ENCODE data around the gene NADK.

Gene NADK

DNA sequence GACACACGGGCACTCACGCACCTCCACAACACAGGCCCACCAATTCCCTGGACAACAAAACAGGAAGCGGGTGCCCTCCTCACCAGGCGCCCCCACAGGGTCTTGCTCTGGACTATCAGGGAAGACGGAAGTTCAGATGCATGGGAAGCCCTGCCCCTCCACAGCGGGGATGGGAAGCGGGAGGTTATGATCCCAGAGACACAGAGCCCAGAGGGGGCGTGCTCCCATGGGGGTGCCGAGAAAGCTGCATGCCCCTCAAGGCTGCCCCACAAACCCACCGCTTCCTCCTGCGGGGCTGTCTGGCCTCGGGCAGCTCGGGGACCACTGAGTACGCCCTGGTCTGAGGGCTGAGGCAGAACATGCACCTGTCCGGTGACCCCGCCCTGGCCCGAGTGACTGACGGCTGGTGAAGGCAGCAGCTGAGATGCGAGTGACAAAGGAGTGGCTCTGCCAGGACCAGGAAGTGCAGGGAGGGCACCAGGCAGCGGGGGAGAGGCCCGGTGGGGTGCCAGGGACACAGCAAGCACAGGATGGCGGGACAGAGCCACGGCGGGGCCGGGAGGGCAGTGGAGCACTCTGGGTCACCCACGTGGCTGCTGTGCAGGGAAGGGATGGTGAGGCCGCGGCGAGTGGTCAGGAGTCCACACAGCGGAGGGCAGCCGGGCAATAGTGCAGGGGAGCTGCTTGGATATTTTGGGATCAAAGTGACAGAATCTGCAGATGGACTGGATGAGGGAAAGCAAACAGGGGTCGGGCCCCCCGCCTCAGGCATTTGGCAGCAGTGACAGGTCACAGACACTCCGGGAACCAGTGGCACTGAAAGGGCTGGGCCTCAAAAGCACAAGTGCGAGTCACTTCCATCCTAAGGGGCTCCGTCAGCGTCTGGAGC, 18.6 kb downstream of the NADK start:
- no CpG with 5 or more reads among the region's 37 CpGs for WGBS (ENCODE audit: extremely low coverage, insufficient coverage, low lambda C conversion rate)

DNA sequence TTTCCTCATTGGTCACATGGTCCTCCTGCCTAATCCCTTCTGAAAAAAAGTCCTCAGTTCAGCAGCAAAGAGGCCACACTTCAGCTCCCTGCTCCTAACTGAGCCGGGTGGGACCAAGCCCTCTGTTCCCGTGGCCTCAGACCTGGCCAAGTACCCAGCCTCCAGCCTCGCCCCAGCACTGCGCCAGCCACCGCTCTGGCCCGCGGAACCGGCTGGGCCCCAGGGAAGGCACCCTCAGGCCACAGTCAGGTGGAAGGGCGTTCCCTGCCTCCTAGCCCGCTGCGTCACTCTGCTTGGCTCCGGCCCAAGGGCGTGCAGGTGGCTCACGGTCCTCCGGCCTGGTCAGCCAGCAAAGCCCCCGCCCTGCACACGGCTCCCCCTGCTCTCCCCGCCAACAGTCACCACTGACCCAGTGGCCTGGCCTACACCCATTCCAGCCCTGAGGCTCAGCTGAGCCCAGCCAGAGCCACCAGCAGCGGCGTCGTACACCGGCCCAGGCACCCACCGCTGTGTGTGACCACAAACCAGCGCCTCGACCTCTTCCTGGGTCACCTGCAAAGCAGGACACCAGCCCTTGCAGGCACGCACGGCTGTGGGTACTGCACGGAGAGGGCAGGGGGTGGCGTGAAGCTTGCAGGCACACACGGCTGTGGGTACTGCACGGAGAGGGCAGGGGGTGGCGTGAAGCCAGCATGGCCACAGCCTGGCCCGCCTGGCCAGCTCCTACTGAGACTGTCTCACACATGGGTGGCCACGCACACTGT, 19.4 kb downstream of the NADK start:
- H3K18ac ChIP-seq (ENCODE audit: low read length), result no peak overlapping the region
- H3K4me3 ChIP-seq (ENCODE audit: low read length), result no peak overlapping the region
- no peak overlapping the region for H2BK5ac ChIP-seq (ENCODE audit: low read length)
- no peak overlapping the region for H3K27ac ChIP-seq (ENCODE audit: low read depth, low read length)
- H3K4me1 ChIP-seq (ENCODE audit: control insufficient read depth, low read depth, low read length), result no peaks in the 10 kb centered on the region
- H2BK15ac ChIP-seq (replicated peaks; ENCODE audit: low read depth), result no peak overlapping the region
- peaks cover 3% of the 10 kb centered on the region for H3K36me3 ChIP-seq (ENCODE audit: control insufficient read depth, insufficient read depth, low read length)
- no peak overlapping the region for H3K9ac ChIP-seq (ENCODE audit: low read length)
- H3K23ac ChIP-seq (ENCODE audit: low read length), result no peak overlapping the region
- no peak overlapping the region for H4K8ac ChIP-seq (ENCODE audit: low read depth, low read length)
- no CpG with 5 or more reads among the region's 34 CpGs for WGBS (ENCODE audit: extremely low coverage, insufficient coverage, low lambda C conversion rate)
- no peak overlapping the region for H4K5ac ChIP-seq (ENCODE audit: low read length)
- no peak overlapping the region for H3K4ac ChIP-seq (ENCODE audit: low read depth, low read length)
- H2BK120ac ChIP-seq (ENCODE audit: low read depth, low read length), result no peak overlapping the region
- no peak overlapping the region for H3K4me2 ChIP-seq (ENCODE audit: low read length)
- no peaks in the 10 kb centered on the region for H3K27me3 ChIP-seq (ENCODE audit: insufficient read depth, low read length, poor library complexity)
- H3K56ac ChIP-seq (ENCODE audit: low read length), result no peak overlapping the region
- no peak for DNase-seq
- no peaks in the 10 kb centered on the region for H3K79me2 ChIP-seq (ENCODE audit: control insufficient read depth, insufficient read depth, low read length)
- H2AK5ac ChIP-seq (ENCODE audit: low read length), result no peak overlapping the region
- H3K79me1 ChIP-seq (ENCODE audit: low read length), result peaks cover 3% of the 10 kb centered on the region

More for the DNA sequence above, 18.6 kb downstream of the NADK start:
- no peak overlapping the region for H3K27ac ChIP-seq (ENCODE audit: low read depth, low read length)
- H3K9ac ChIP-seq (ENCODE audit: low read length), result no peak overlapping the region
- no peak overlapping the region for H3K56ac ChIP-seq (ENCODE audit: low read length)
- H3K79me2 ChIP-seq (ENCODE audit: control insufficient read depth, insufficient read depth, low read length), result no peaks in the 10 kb centered on the region
- H3K36me3 ChIP-seq (ENCODE audit: control insufficient read depth, insufficient read depth, low read length), result peaks cover 3% of the 10 kb centered on the region
- H3K4me3 ChIP-seq (ENCODE audit: low read length), result no peak overlapping the region
- H3K18ac ChIP-seq (ENCODE audit: low read length), result no peak overlapping the region
- H3K79me1 ChIP-seq (ENCODE audit: low read length), result peaks cover 3% of the 10 kb centered on the region
- no peaks in the 10 kb centered on the region for H3K4me1 ChIP-seq (ENCODE audit: control insufficient read depth, low read depth, low read length)
- H2BK120ac ChIP-seq (ENCODE audit: low read depth, low read length), result no peak overlapping the region
- no peak overlapping the region for H2AK5ac ChIP-seq (ENCODE audit: low read length)
- no peak overlapping the region for H4K8ac ChIP-seq (ENCODE audit: low read depth, low read length)
- H2BK5ac ChIP-seq (ENCODE audit: low read length), result no peak overlapping the region
- no peak for DNase-seq
- H4K5ac ChIP-seq (ENCODE audit: low read length), result no peak overlapping the region
- no peak overlapping the region for H2BK15ac ChIP-seq (replicated peaks; ENCODE audit: low read depth)
- H3K23ac ChIP-seq (ENCODE audit: low read length), result no peak overlapping the region
- no peaks in the 10 kb centered on the region for H3K27me3 ChIP-seq (ENCODE audit: insufficient read depth, low read length, poor library complexity)
- H3K4me2 ChIP-seq (ENCODE audit: low read length), result no peak overlapping the region
- H3K4ac ChIP-seq (ENCODE audit: low read depth, low read length), result no peak overlapping the region

DNA sequence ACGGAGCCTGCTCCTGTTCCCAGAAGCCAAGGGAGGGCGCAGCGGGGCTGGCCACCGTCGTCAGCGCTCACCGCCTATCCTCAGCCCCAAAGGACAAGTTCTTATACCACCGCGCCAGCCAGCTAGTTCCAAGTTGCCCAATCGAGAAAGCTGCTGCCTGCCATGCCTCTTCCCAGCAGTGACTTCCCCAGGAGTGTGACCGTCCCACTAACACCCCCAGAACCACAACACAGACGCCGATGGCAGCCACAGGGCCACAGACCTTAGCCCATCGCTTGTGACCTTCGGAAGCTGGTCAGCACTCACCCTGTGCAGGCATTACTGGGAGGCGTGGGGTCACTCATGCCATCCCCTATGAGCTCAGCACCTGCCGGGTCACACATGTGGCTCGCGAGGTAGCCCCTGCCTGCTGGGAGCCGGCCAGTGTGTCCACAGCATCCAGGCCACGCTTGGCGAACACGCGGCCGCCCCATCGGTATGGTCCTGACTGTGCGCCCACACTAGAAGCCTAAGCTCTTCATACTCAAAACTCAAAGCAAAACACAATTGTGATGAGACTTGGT, 20.1 kb downstream of the NADK start:
- no peak for DNase-seq
- Histone ChIP-seq H3K18ac (ENCODE audit: low read length) (no peak overlapping the region), H3K4me2 (ENCODE audit: low read length) (no peak overlapping the region), H2BK120ac (ENCODE audit: low read depth, low read length) (no peak overlapping the region), H3K4me1 (ENCODE audit: control insufficient read depth, low read depth, low read length) (no peaks in the 10 kb centered on the region), H3K23ac (ENCODE audit: low read length) (no peak overlapping the region), H4K8ac (ENCODE audit: low read depth, low read length) (no peak overlapping the region), H2BK5ac (ENCODE audit: low read length) (no peak overlapping the region), H4K5ac (ENCODE audit: low read length) (no peak overlapping the region), H3K4me3 (ENCODE audit: low read length) (no peak overlapping the region), H2BK15ac (replicated peaks; ENCODE audit: low read depth) (no peak overlapping the region), H3K56ac (ENCODE audit: low read length) (no peak overlapping the region), H3K36me3 (ENCODE audit: control insufficient read depth, insufficient read depth, low read length) (peaks cover 5% of the 10 kb centered on the region), H3K4ac (ENCODE audit: low read depth, low read length) (no peak overlapping the region), H3K27ac (ENCODE audit: low read depth, low read length) (no peak overlapping the region), H3K9ac (ENCODE audit: low read length) (no peak overlapping the region), H2AK5ac (ENCODE audit: low read length) (no peak overlapping the region), H3K27me3 (ENCODE audit: insufficient read depth, low read length, poor library complexity) (no peaks in the 10 kb centered on the region), H3K79me1 (ENCODE audit: low read length) (peaks cover 3% of the 10 kb centered on the region), H3K79me2 (ENCODE audit: control insufficient read depth, insufficient read depth, low read length) (no peaks in the 10 kb centered on the region)
- no CpG with 5 or more reads among the region's 27 CpGs for WGBS (ENCODE audit: extremely low coverage, insufficient coverage, low lambda C conversion rate)

DNA sequence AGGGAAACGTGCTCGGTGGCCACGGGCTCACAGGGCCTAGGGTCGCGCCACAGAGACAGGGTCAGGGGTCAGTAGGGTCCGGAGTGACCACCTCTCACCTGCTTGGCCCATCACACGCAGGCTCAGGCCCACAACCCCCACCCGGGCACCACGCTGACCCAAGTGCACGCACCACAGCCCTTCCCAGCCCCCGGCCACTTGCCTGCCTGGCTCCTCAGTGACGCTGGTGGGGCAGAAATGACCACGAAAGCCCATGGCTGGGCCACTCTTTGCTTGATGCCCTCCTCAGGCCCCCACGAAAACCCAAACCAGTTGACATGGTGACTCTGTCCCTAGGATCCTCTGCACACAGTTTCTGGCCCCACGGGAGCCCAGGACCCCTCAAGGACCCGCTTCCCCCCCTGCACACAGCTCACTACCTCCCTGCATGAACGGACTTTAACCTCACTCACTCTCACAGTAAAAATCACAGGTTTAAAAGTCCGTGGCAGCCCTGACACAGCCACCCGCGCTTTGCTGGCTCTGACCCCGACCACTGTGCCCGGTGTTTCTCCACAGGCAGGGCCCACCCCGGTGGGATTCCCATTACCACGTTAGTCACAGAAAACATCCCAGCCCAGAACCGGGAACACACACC, 20.7 kb downstream of the NADK start:
- no peak overlapping the region for H3K27ac ChIP-seq (ENCODE audit: low read depth, low read length)
- no peak overlapping the region for H2BK120ac ChIP-seq (ENCODE audit: low read depth, low read length)
- DNase-seq, result no peak
- H3K4ac ChIP-seq (ENCODE audit: low read depth, low read length), result no peak overlapping the region
- H3K18ac ChIP-seq (ENCODE audit: low read length), result no peak overlapping the region
- H3K36me3 ChIP-seq (ENCODE audit: control insufficient read depth, insufficient read depth, low read length), result peaks cover 5% of the 10 kb centered on the region
- no peak overlapping the region for H2BK15ac ChIP-seq (replicated peaks; ENCODE audit: low read depth)
- no peak overlapping the region for H4K5ac ChIP-seq (ENCODE audit: low read length)
- H3K4me2 ChIP-seq (ENCODE audit: low read length), result no peak overlapping the region
- H3K9ac ChIP-seq (ENCODE audit: low read length), result no peak overlapping the region
- no peak overlapping the region for H2AK5ac ChIP-seq (ENCODE audit: low read length)
- no peak overlapping the region for H2BK5ac ChIP-seq (ENCODE audit: low read length)
- no peak overlapping the region for H4K8ac ChIP-seq (ENCODE audit: low read depth, low read length)
- no peaks in the 10 kb centered on the region for H3K27me3 ChIP-seq (ENCODE audit: insufficient read depth, low read length, poor library complexity)
- no peaks in the 10 kb centered on the region for H3K79me2 ChIP-seq (ENCODE audit: control insufficient read depth, insufficient read depth, low read length)
- peaks cover 3% of the 10 kb centered on the region for H3K79me1 ChIP-seq (ENCODE audit: low read length)
- no peak overlapping the region for H3K23ac ChIP-seq (ENCODE audit: low read length)
- WGBS (ENCODE audit: extremely low coverage, insufficient coverage, low lambda C conversion rate), result no CpG with 5 or more reads among the region's 25 CpGs
- H3K4me1 ChIP-seq (ENCODE audit: control insufficient read depth, low read depth, low read length), result no peaks in the 10 kb centered on the region
- H3K4me3 ChIP-seq (ENCODE audit: low read length), result no peak overlapping the region
- H3K56ac ChIP-seq (ENCODE audit: low read length), result no peak overlapping the region

DNA sequence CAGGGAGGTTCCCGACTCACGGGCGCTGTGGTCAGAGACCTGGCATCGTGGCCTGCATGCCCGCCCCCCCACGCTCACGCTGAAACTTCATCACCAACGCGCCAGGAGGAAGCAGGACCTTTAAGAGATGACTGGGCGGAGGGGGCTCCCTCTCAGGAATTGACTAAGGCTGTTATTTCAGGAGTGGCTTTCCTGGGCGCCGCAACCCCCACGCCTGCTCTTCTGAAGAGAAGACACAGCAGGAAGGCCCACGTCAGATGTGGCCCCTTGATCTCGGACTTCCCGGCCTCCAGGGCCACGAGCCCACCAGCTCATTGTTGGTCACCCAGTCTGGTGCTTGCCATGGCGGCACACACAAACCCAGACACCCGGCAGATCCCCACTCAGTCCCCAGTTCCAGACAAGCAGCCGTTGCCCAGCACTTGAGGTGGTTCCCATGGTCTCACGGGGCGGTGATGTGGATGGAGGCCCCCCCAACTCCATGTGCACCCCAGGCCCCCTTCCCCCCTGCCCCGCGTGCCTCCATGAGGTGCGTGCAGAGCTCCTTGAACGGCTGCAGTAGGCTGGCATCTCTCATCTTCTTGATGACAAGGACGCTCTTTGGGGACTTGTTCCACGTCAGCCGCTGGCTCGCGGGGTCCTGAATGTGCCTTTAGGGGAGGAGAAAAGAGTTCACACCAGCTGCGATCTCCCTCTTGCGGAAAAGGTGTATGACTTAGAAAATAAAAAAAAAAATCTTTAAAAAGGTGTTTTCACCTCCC, 21.4 kb downstream of the NADK start:
- WGBS (ENCODE audit: extremely low coverage, insufficient coverage, low lambda C conversion rate), result no CpG with 5 or more reads among the region's 33 CpGs
- no peak overlapping the region for H4K8ac ChIP-seq (ENCODE audit: low read depth, low read length)
- H3K4me1 ChIP-seq (ENCODE audit: control insufficient read depth, low read depth, low read length), result no peaks in the 10 kb centered on the region
- H3K4ac ChIP-seq (ENCODE audit: low read depth, low read length), result no peak overlapping the region
- no peaks in the 10 kb centered on the region for H3K79me1 ChIP-seq (ENCODE audit: low read length)
- H3K23ac ChIP-seq (ENCODE audit: low read length), result no peak overlapping the region
- H3K4me2 ChIP-seq (ENCODE audit: low read length), result no peak overlapping the region
- H3K56ac ChIP-seq (ENCODE audit: low read length), result no peak overlapping the region
- H3K18ac ChIP-seq (ENCODE audit: low read length), result no peak overlapping the region
- no peak overlapping the region for H2BK120ac ChIP-seq (ENCODE audit: low read depth, low read length)
- H3K4me3 ChIP-seq (ENCODE audit: low read length), result no peak overlapping the region
- no peak overlapping the region for H2BK15ac ChIP-seq (replicated peaks; ENCODE audit: low read depth)
- H4K5ac ChIP-seq (ENCODE audit: low read length), result no peak overlapping the region
- H3K27ac ChIP-seq (ENCODE audit: low read depth, low read length), result no peak overlapping the region
- no peaks in the 10 kb centered on the region for H3K27me3 ChIP-seq (ENCODE audit: insufficient read depth, low read length, poor library complexity)
- peaks cover 5% of the 10 kb centered on the region for H3K36me3 ChIP-seq (ENCODE audit: control insufficient read depth, insufficient read depth, low read length)
- H3K9ac ChIP-seq (ENCODE audit: low read length), result no peak overlapping the region
- DNase-seq, result no peak
- no peak overlapping the region for H2AK5ac ChIP-seq (ENCODE audit: low read length)
- H2BK5ac ChIP-seq (ENCODE audit: low read length), result no peak overlapping the region
- no peaks in the 10 kb centered on the region for H3K79me2 ChIP-seq (ENCODE audit: control insufficient read depth, insufficient read depth, low read length)

All from mesendoderm (in vitro differentiated cells).